Measurements from ENCODE around the gene AHCY. TPM values are rescaled to one million over a fixed set of nuclear protein-coding genes. Genes with fewer than 3 reads are reported as not detected.

The AHCY gene
- total RNA-seq, 2 experiments from 2014 or later = 16.7 to 16.9 TPM

- DNase-seq (no peak), ATAC-seq (ENCODE audit: poor library complexity) (no peak)
- intact Hi-C loops (cut with DNase I, micrococcal nuclease) = no loop called here
- ChIA-PET POLR2A (no interaction called here), CTCF (no interaction called here)
- Mint-ChIP-seq H3K9me3 (peaks cover 13% of the 10 kb centered on the region), H3K27ac (no peak overlapping the region), H3K4me1 (ENCODE audit: low read depth) (peaks cover 15% of the 10 kb centered on the region), H3K36me3 (ENCODE audit: low read depth) (no peaks in the 10 kb centered on the region), H3K27me3 (peaks cover 5% of the 10 kb centered on the region), H3K4me3 (no peak overlapping the region)
- TF ChIP-seq CTCF (IDR thresholded peaks at IDR 0.05) = no peak
- Histone ChIP-seq H3K9me3 (ENCODE audit: control insufficient read depth in 1 of 2, insufficient read depth in 1 of 2, low read length in 2 of 2) (peaks cover 4 to 13% of the 10 kb centered on the region in 2 experiments), H3K27ac (ENCODE audit: low read depth in 1 of 2, low read length in 2 of 2) (no peak overlapping the region), H3K36me3 (ENCODE audit: insufficient read depth, low read length) (no peaks in the 10 kb centered on the region), H3K27me3 (ENCODE audit: control insufficient read depth in 1 of 2, insufficient read depth in 2 of 2, low read length in 2 of 2) (no peaks in the 10 kb centered on the region), H3K4me1 (ENCODE audit: insufficient read depth, low read length) (peaks cover 6% of the 10 kb centered on the region), H3K4me3 (ENCODE audit: low read length) (no peak overlapping the region)
Observed at GRCh38 chr20:34235875-34236274, 67.3 kb downstream of the AHCY start.

GRCh38 chr20:34233687-34234086 is 69.5 kb downstream of the AHCY start:
- peaks cover 13% of the 10 kb centered on the region for H3K9me3 Mint-ChIP-seq
- H3K36me3 Mint-ChIP-seq (ENCODE audit: low read depth) = no peaks in the 10 kb centered on the region
- no peaks in the 10 kb centered on the region for H3K4me1 Mint-ChIP-seq (ENCODE audit: low read depth)
- no peaks in the 10 kb centered on the region for H3K4me1 ChIP-seq (ENCODE audit: insufficient read depth, low read length)
- no peak for ATAC-seq (ENCODE audit: poor library complexity)
- H3K4me3 Mint-ChIP-seq = no peak overlapping the region
- DNase-seq = no peak
- H3K36me3 ChIP-seq (ENCODE audit: insufficient read depth, low read length) = no peaks in the 10 kb centered on the region
- no peak overlapping the region for H3K4me3 ChIP-seq (ENCODE audit: low read length)
- intact Hi-C loops (cut with DNase I, micrococcal nuclease) = no loop called here
- peaks cover 5% of the 10 kb centered on the region for H3K27me3 Mint-ChIP-seq
- POLR2A ChIA-PET = no interaction called here
- H3K27me3 ChIP-seq (ENCODE audit: control insufficient read depth in 1 of 2, insufficient read depth in 2 of 2, low read length in 2 of 2) = no peaks in the 10 kb centered on the region
- no peak overlapping the region for H3K27ac ChIP-seq (ENCODE audit: low read depth in 1 of 2, low read length in 2 of 2)
- H3K27ac Mint-ChIP-seq = no peak overlapping the region
- no peak for TF ChIP-seq CTCF (IDR thresholded peaks at IDR 0.05)
- CTCF ChIA-PET = no interaction called here
- peaks cover 4 to 13% of the 10 kb centered on the region in 2 experiments for H3K9me3 ChIP-seq (ENCODE audit: control insufficient read depth in 1 of 2, insufficient read depth in 1 of 2, low read length in 2 of 2)

- no peaks in the 10 kb centered on the region for H3K27me3 ChIP-seq (ENCODE audit: control insufficient read depth in 1 of 2, insufficient read depth in 2 of 2, low read length in 2 of 2)
- H3K27ac ChIP-seq (ENCODE audit: low read depth in 1 of 2, low read length in 2 of 2) = no peak overlapping the region
- Mint-ChIP-seq H3K27ac (no peak overlapping the region), H3K36me3 (ENCODE audit: low read depth) (no peaks in the 10 kb centered on the region), H3K4me3 (no peak overlapping the region), H3K9me3 (peaks cover 4% of the 10 kb centered on the region), H3K27me3 (peaks cover 7% of the 10 kb centered on the region), H3K4me1 (ENCODE audit: low read depth) (no peaks in the 10 kb centered on the region)
- POLR2A ChIA-PET = no interaction called here
- H3K36me3 ChIP-seq (ENCODE audit: insufficient read depth, low read length) = no peaks in the 10 kb centered on the region
- ATAC-seq (ENCODE audit: poor library complexity) = no peak
- intact Hi-C loops (cut with DNase I, micrococcal nuclease) = no loop called here
- H3K4me3 ChIP-seq (ENCODE audit: low read length) = no peak overlapping the region
- peaks cover 4 to 6% of the 10 kb centered on the region in 2 experiments for H3K9me3 ChIP-seq (ENCODE audit: control insufficient read depth in 1 of 2, insufficient read depth in 1 of 2, low read length in 2 of 2)
- DNase-seq = no peak
- CTCF ChIA-PET = interaction anchor here (0.8 kb wide), 1 partner anchor 9 kb away, joined by 3 read pairs; the partner anchor contains the start of gene ASIP
- H3K4me1 ChIP-seq (ENCODE audit: insufficient read depth, low read length) = no peaks in the 10 kb centered on the region
- no peak for TF ChIP-seq CTCF (IDR thresholded peaks at IDR 0.05)
Observed at GRCh38 chr20:34232494-34233087, 70.6 kb downstream of the AHCY start.

Measured in CD4-positive, alpha-beta T cell (primary cell).